H9 (cell line): ENCODE measurements around the gene ADAMTS2. TPM values are rescaled to one million over a fixed set of nuclear protein-coding genes. Genes with fewer than 3 reads are reported as not detected.

Source experiments
- DNase-seq: peaks from one replicate; pipeline ENCODE4 v3.0.0-alpha.2; 2017
- H2AFZ ChIP-seq: one replicate; pipeline ENCODE4 v1.6.1; 2013; ENCODE audit warnings: mild to moderate bottlenecking, low read length, control low read depth, moderate library complexity
- H2AK5ac ChIP-seq: 2 replicates; pipeline ENCODE4 v1.6.1; 2013; ENCODE audit warnings: low read length, control low read depth, mixed read lengths; ENCODE audit not compliant: insufficient read length
- H2BK120ac ChIP-seq: one replicate; pipeline ENCODE4 v1.6.1; 2013; ENCODE audit warnings: low read depth, mild to moderate bottlenecking, low read length, control low read depth, inconsistent platforms; ENCODE audit not compliant: poor library complexity, severe bottlenecking
- H2BK12ac ChIP-seq: 2 replicates; pipeline ENCODE4 v1.6.1; 2013; ENCODE audit warnings: low read length, control low read depth, mixed read lengths, low read depth; ENCODE audit not compliant: insufficient read length
- H2BK15ac ChIP-seq: 2 replicates; pipeline ENCODE4 v1.6.1; 2013; ENCODE audit warnings: low read depth, low read length, control low read depth
- H2BK20ac ChIP-seq: one replicate; pipeline ENCODE4 v1.6.1; 2013; ENCODE audit warnings: low read depth, mild to moderate bottlenecking, low read length, control low read depth, inconsistent platforms; ENCODE audit not compliant: poor library complexity, severe bottlenecking
- H2BK5ac ChIP-seq: 2 replicates; pipeline ENCODE4 v1.6.1; 2013; ENCODE audit warnings: low read length, control low read depth, mixed read lengths; ENCODE audit not compliant: insufficient read length
- H3K14ac ChIP-seq: 2 replicates; pipeline ENCODE4 v1.6.1; 2013; ENCODE audit warnings: low read length, control low read depth; ENCODE audit not compliant: insufficient read depth
- H3K18ac ChIP-seq: 2 replicates; pipeline ENCODE4 v1.6.1; 2013; ENCODE audit warnings: low read depth, mild to moderate bottlenecking, mixed read lengths, low read length, control low read depth; ENCODE audit not compliant: insufficient read length
- H3K23ac ChIP-seq: 2 replicates; pipeline ENCODE4 v1.6.1; 2013; ENCODE audit warnings: low read length, control low read depth, mixed read lengths, low read depth; ENCODE audit not compliant: insufficient read length
- H3K23me2 ChIP-seq: 2 replicates; pipeline ENCODE4 v1.6.1; 2013; ENCODE audit warnings: low read depth, mild to moderate bottlenecking, mixed read lengths, low read length, control low read depth; ENCODE audit not compliant: insufficient read length, poor library complexity, severe bottlenecking
- H3K27ac ChIP-seq: 2 replicates; pipeline ENCODE4 v1.5.1; 2013; ENCODE audit warnings: low read length, control low read depth, mixed read lengths, low read depth; ENCODE audit not compliant: insufficient read length
- H3K27me3 ChIP-seq: 2 replicates; pipeline ENCODE4 v1.6.1; 2013; ENCODE audit warnings: low read length, control low read depth, inconsistent platforms; ENCODE audit not compliant: insufficient read depth
- H3K4ac ChIP-seq: 2 replicates; pipeline ENCODE4 v1.6.1; 2013; ENCODE audit warnings: low read depth, mild to moderate bottlenecking, control low read depth, inconsistent platforms, low read length, moderate library complexity
- H3K4me1 ChIP-seq: 2 replicates; pipeline ENCODE4 v1.6.1; 2013; ENCODE audit warnings: low read length, control low read depth, inconsistent platforms; ENCODE audit not compliant: insufficient read depth
- H3K4me2 ChIP-seq: 2 replicates; pipeline ENCODE4 v1.6.1; 2013; ENCODE audit warnings: low read length, control low read depth, mixed read lengths; ENCODE audit not compliant: insufficient read length, insufficient read depth
- H3K56ac ChIP-seq: 2 replicates; pipeline ENCODE4 v1.6.1; 2013; ENCODE audit warnings: low read depth, mild to moderate bottlenecking, mixed read lengths, low read length, control low read depth; ENCODE audit not compliant: insufficient read length
- H3K79me1 ChIP-seq: 2 replicates; pipeline ENCODE4 v1.6.1; 2013; ENCODE audit warnings: low read depth, mild to moderate bottlenecking, moderate library complexity, low read length, control low read depth, inconsistent platforms; ENCODE audit not compliant: insufficient read depth, poor library complexity, severe bottlenecking
- H3K79me2 ChIP-seq: 2 replicates; pipeline ENCODE4 v1.6.1; 2013; ENCODE audit warnings: low read length, control low read depth, inconsistent platforms; ENCODE audit not compliant: insufficient read depth
- H3K9ac ChIP-seq: 2 replicates; pipeline ENCODE4 v1.6.1; 2013; ENCODE audit warnings: low read length, control low read depth, mixed read lengths; ENCODE audit not compliant: insufficient read length; ENCODE audit errors: extremely low read depth
- H3K9me3 ChIP-seq: one replicate; pipeline ENCODE4 v1.6.1; 2013; ENCODE audit warnings: low read depth, low read length, inconsistent platforms; ENCODE audit not compliant: control insufficient read depth
- H3T11ph ChIP-seq: one replicate; pipeline ENCODE4 v1.6.1; 2013; ENCODE audit warnings: mild to moderate bottlenecking, low read length, control low read depth, inconsistent platforms
- H4K20me1 ChIP-seq: one replicate; pipeline ENCODE4 v1.6.1; 2013; ENCODE audit not compliant: control insufficient read depth, insufficient read length, insufficient read depth
- H4K5ac ChIP-seq: 2 replicates; pipeline ENCODE4 v1.6.1; 2013; ENCODE audit warnings: low read depth, mild to moderate bottlenecking, mixed read lengths, low read length, control low read depth; ENCODE audit not compliant: insufficient read length
- H4K8ac ChIP-seq: replicated peaks from 2 replicates; pipeline ENCODE4 v1.6.1; 2013; ENCODE audit warnings: low read length, control low read depth, mixed read lengths, low read depth; ENCODE audit not compliant: insufficient read length
- H4K91ac ChIP-seq: 2 replicates; pipeline ENCODE4 v1.6.1; 2013; ENCODE audit warnings: low read depth, mild to moderate bottlenecking, moderate library complexity, mixed read lengths, low read length, control low read depth; ENCODE audit not compliant: insufficient read length
- H3K27ac Mint-ChIP-seq, 3 experiments: 2 replicates in 2 of 3; 3 replicates in 1 of 3; pipeline ENCODE4 v1.8.0; 2020 to 2021; ENCODE audit warnings: mixed read lengths in 3 of 3, mild to moderate bottlenecking in 1 of 3, moderate library complexity in 1 of 3
- H3K27me3 Mint-ChIP-seq: 2 replicates; pipeline ENCODE4 v1.8.0; 2021; ENCODE audit warnings: low read depth, mild to moderate bottlenecking, moderate library complexity, mixed read lengths
- H3K36me3 Mint-ChIP-seq, 3 experiments: 2 replicates in 2 of 3; 3 replicates in 1 of 3; pipeline ENCODE4 v1.8.0; 2020 to 2021; ENCODE audit warnings: low read depth in 3 of 3, mixed read lengths in 3 of 3; ENCODE audit not compliant: insufficient read depth in 1 of 3
- H3K4me1 Mint-ChIP-seq, 2 experiments: 2 replicates each; pipeline ENCODE4 v1.8.0; 2020; ENCODE audit warnings: mixed read lengths in 2 of 2
- H3K4me3 Mint-ChIP-seq, 2 experiments: 2 replicates in 1 of 2; 3 replicates in 1 of 2; pipeline ENCODE4 v1.8.0; 2020 to 2021; ENCODE audit warnings: mild to moderate bottlenecking in 2 of 2, mixed read lengths in 2 of 2, moderate library complexity in 1 of 2
- H3K9me3 Mint-ChIP-seq, 2 experiments: 2 replicates in 1 of 2; 3 replicates in 1 of 2; pipeline ENCODE4 v1.8.0; 2020; ENCODE audit warnings: mild to moderate bottlenecking in 2 of 2, mixed read lengths in 2 of 2, moderate library complexity in 1 of 2
- WGBS: extraction: QIAGEN DNeasy Blood & Tissue Kit; methylation state at CpG from one replicate; pipeline ENCODE4 v1.1.7; 2013; ENCODE audit warnings: missing lambda C conversion rate, low lambda C conversion rate, mixed read lengths; ENCODE audit not compliant: insufficient read length; ENCODE audit errors: extremely low coverage; 5-methylcytosine and 5-hydroxymethylcytosine counted together
- total RNA-seq: library from RNA; stranded (reverse); gene quantifications from 2 replicates; pipeline ENCODE4 v1.2.1, GENCODE V29; 2021
- TF ChIP-seq, protein P1 (sequence below): fragments of 200-600 bp; sonication (generic); conservative IDR thresholded peaks from 3 replicates; pipeline ENCODE4 v1.8.0; 2021; ENCODE audit warnings: antibody characterized with exemption, mild to moderate bottlenecking

The ADAMTS2 gene
- total RNA-seq, 1 experiment from 2014 or later, result 5.4 TPM

DNA sequence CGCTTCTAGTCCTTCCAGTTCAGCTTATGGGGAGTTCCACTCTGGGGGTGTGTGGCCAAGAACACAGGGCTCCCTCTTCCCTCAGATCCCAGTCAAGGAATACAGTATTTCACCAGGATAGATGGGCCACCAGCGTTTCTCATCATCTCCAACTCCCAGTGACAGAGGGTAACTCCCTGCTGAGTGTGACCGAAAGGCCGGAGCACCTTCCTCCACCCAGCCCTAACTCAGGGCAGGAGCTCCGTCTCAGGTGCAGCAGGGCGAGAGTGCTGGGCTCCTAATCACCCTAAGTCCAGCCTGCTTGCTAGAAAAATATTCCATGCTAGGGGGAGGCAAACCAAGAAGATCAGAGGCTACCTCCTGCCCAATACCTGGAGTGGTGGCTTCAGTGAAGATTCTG is 102.6 kb downstream of the ADAMTS2 start:
- Mint-ChIP-seq H3K9me3 (peaks cover 14 to 23% of the 10 kb centered on the region in 2 experiments), H3K27me3 (peaks cover 3% of the 10 kb centered on the region), H3K36me3 (peaks cover 3 to 10% (median 7%) of the 10 kb centered on the region in 3 experiments), H3K4me1 (peaks cover 44 to 46% of the 10 kb centered on the region in 2 experiments), H3K27ac (no peak overlapping the region), H3K4me3 (no peak overlapping the region)
- H4K5ac ChIP-seq, result no peak overlapping the region
- no peak overlapping the region for H3K4ac ChIP-seq
- no peaks in the 10 kb centered on the region for H3K9me3 ChIP-seq
- H3K4me2 ChIP-seq, result no peak overlapping the region
- H2BK12ac ChIP-seq, result no peak overlapping the region
- H3K23ac ChIP-seq, result no peak overlapping the region
- no peak overlapping the region for H3K18ac ChIP-seq
- no CpG with 5 or more reads among the region's 6 CpGs for WGBS
- no peak overlapping the region for H2AFZ ChIP-seq
- TF ChIP-seq, protein P1, sequence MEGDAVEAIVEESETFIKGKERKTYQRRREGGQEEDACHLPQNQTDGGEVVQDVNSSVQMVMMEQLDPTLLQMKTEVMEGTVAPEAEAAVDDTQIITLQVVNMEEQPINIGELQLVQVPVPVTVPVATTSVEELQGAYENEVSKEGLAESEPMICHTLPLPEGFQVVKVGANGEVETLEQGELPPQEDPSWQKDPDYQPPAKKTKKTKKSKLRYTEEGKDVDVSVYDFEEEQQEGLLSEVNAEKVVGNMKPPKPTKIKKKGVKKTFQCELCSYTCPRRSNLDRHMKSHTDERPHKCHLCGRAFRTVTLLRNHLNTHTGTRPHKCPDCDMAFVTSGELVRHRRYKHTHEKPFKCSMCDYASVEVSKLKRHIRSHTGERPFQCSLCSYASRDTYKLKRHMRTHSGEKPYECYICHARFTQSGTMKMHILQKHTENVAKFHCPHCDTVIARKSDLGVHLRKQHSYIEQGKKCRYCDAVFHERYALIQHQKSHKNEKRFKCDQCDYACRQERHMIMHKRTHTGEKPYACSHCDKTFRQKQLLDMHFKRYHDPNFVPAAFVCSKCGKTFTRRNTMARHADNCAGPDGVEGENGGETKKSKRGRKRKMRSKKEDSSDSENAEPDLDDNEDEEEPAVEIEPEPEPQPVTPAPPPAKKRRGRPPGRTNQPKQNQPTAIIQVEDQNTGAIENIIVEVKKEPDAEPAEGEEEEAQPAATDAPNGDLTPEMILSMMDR, result no peak
- H3K27me3 ChIP-seq, result no peaks in the 10 kb centered on the region
- H3K27ac ChIP-seq, result no peak overlapping the region
- H3K79me1 ChIP-seq, result no peaks in the 10 kb centered on the region
- no peak overlapping the region for H4K91ac ChIP-seq
- no peak overlapping the region for H3K56ac ChIP-seq
- H2AK5ac ChIP-seq, result no peak overlapping the region
- no peak overlapping the region for H3K9ac ChIP-seq
- H4K20me1 ChIP-seq, result no peaks in the 10 kb centered on the region
- H2BK120ac ChIP-seq, result no peak overlapping the region
- no peak overlapping the region for H2BK5ac ChIP-seq
- H2BK15ac ChIP-seq, result no peak overlapping the region
- H3T11ph ChIP-seq, result no peak overlapping the region
- DNase-seq, result peak; percentile 19
- no peaks in the 10 kb centered on the region for H3K79me2 ChIP-seq
- peaks cover 4% of the 10 kb centered on the region; the same call in 1 of the 2 replicates for H3K4me1 ChIP-seq
- no peak overlapping the region for H3K14ac ChIP-seq
- no peak overlapping the region for H4K8ac ChIP-seq
- H3K23me2 ChIP-seq, result no peaks in the 10 kb centered on the region
- H2BK20ac ChIP-seq, result no peak overlapping the region
